ENCODE data around the gene SLC23A2.
"Not testable (repeated sequence)": the region's sequence is repeated elsewhere in the genome, so short reads cannot be mapped to it uniquely, and the experiment has no call there.

SLC23A2 gene

GRCh38 chr20:4876301-4876700 lies 125.0 kb downstream of the SLC23A2 start:
- DNase-seq (ENCODE audit: low spot score): no peak

- peak; percentile 88 for DNase-seq (ENCODE audit: low spot score)
These were observed 125.7 kb downstream of the SLC23A2 start for GRCh38 chr20:4875578-4876067.

- DNase-seq (ENCODE audit: low spot score): no peak
These were observed 127.9 kb downstream of the SLC23A2 start for GRCh38 chr20:4873396-4873795.

- DNase-seq (ENCODE audit: low spot score): no peak
These were observed 129.8 kb downstream of the SLC23A2 start for GRCh38 chr20:4871486-4871885.

- DNase-seq (ENCODE audit: low spot score): no peak
These were observed 130.4 kb downstream of the SLC23A2 start for GRCh38 chr20:4870906-4871305.

GRCh38 chr20:4869290-4870193 lies 131.8 kb downstream of the SLC23A2 start:
- peak; percentile 44 for DNase-seq (ENCODE audit: low spot score)

- no peak for DNase-seq (ENCODE audit: low spot score)
These were observed 134.3 kb downstream of the SLC23A2 start for GRCh38 chr20:4867051-4867450.

- DNase-seq (ENCODE audit: low spot score): no peak
These were observed 134.9 kb downstream of the SLC23A2 start for GRCh38 chr20:4866429-4866828.

GRCh38 chr20:4864311-4864752 lies 137.0 kb downstream of the SLC23A2 start:
- DNase-seq (ENCODE audit: low spot score): peak; percentile 40

GRCh38 chr20:4862661-4863060 lies 138.6 kb downstream of the SLC23A2 start:
- DNase-seq (ENCODE audit: low spot score): no peak

- no peak for DNase-seq (ENCODE audit: low spot score)
These were observed 139.3 kb downstream of the SLC23A2 start for GRCh38 chr20:4861961-4862360.

- DNase-seq (ENCODE audit: low spot score): no peak
These were observed 143.3 kb downstream of the SLC23A2 start for GRCh38 chr20:4858000-4858399.

GRCh38 chr20:4856022-4856755 lies 145.1 kb downstream of the SLC23A2 start:
- DNase-seq (ENCODE audit: low spot score): no peak

- DNase-seq (ENCODE audit: low spot score): no peak
These were observed 145.8 kb downstream of the SLC23A2 start for GRCh38 chr20:4855555-4855954.

GRCh38 chr20:4855097-4855496 lies 146.2 kb downstream of the SLC23A2 start:
- DNase-seq (ENCODE audit: low spot score): no peak

- no peak for DNase-seq (ENCODE audit: low spot score)
These were observed 146.8 kb downstream of the SLC23A2 start for GRCh38 chr20:4854561-4854901.

- no peak for DNase-seq (ENCODE audit: low spot score)
These were observed 147.4 kb downstream of the SLC23A2 start for GRCh38 chr20:4853757-4854560.

GRCh38 chr20:4853004-4853403 lies 148.3 kb downstream of the SLC23A2 start:
- no peak for DNase-seq (ENCODE audit: low spot score)

- DNase-seq (ENCODE audit: low spot score): no peak
These were observed 150.3 kb downstream of the SLC23A2 start for GRCh38 chr20:4850960-4851359.

GRCh38 chr20:4848829-4849228 lies 152.5 kb downstream of the SLC23A2 start:
- not testable (repeated sequence) for DNase-seq (ENCODE audit: low spot score)

GRCh38 chr20:4848041-4848440 lies 153.3 kb downstream of the SLC23A2 start:
- DNase-seq (ENCODE audit: low spot score): no peak

- no peak for DNase-seq (ENCODE audit: low spot score)
These were observed 154.5 kb downstream of the SLC23A2 start for GRCh38 chr20:4846821-4847220.

Data from kidney tubule cell (primary cell).